Stomach (tissue), 4 donors: ENCODE results near the gene ALOX5AP.

Experiments
- POLR2A ChIP-seq, 4 donors: fragments of 450-650 bp; IDR thresholded peaks; one replicate each; pipeline ENCODE4 v1.6.1; 2016; ENCODE audit warnings: antibody characterized with exemption in 4 of 4, control low read depth in 2 of 4, mild to moderate bottlenecking in 1 of 4, moderate library complexity in 1 of 4
- POLR2AphosphoS5 ChIP-seq, 3 donors: sonication (generic); formaldehyde crosslinking; IDR thresholded peaks; one replicate each; pipeline ENCODE4 v1.6.1; 2016; ENCODE audit warnings: antibody characterized with exemption in 3 of 3
- TF ChIP-seq, protein P1 (sequence below), 7 experiments: fragments of 450-650 bp in 4 of 7; fragments of 200-600 bp in 3 of 7; sonication (generic) in 3 of 7; IDR thresholded peaks; one replicate each; pipeline ENCODE4 v1.5.1; 2016 to 2019; ENCODE audit warnings: antibody characterized with exemption in 7 of 7, control low read depth in 2 of 7, mild to moderate bottlenecking in 1 of 7

DNA sequence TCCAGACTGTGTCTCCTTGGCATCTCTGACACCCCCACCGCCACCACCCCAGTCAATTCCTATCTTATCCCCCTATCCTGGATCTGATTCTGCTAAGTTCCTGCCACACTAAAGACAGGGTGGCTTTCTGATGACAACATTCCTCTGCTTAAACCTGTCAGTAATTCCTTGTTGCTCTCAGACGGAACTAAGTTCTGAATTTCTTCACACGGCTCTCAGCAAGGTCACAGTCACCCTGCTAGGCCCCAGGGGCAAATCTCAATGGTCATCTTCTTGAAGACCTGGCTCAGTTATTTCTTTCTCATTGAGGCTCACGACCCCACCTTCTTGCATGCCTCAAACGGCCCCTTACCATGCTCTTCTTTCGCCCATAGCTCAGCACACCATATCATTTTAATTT lies 7.6 kb downstream of the ALOX5AP start:
- TF ChIP-seq, protein P1, sequence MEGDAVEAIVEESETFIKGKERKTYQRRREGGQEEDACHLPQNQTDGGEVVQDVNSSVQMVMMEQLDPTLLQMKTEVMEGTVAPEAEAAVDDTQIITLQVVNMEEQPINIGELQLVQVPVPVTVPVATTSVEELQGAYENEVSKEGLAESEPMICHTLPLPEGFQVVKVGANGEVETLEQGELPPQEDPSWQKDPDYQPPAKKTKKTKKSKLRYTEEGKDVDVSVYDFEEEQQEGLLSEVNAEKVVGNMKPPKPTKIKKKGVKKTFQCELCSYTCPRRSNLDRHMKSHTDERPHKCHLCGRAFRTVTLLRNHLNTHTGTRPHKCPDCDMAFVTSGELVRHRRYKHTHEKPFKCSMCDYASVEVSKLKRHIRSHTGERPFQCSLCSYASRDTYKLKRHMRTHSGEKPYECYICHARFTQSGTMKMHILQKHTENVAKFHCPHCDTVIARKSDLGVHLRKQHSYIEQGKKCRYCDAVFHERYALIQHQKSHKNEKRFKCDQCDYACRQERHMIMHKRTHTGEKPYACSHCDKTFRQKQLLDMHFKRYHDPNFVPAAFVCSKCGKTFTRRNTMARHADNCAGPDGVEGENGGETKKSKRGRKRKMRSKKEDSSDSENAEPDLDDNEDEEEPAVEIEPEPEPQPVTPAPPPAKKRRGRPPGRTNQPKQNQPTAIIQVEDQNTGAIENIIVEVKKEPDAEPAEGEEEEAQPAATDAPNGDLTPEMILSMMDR (IDR thresholded peaks at IDR 0.05) = no peak
- TF ChIP-seq POLR2A (IDR thresholded peaks at IDR 0.05) (no peak), POLR2AphosphoS5 (IDR thresholded peaks at IDR 0.05) (no peak)
